ENCODE results near the gene RAB11B.

DNA sequence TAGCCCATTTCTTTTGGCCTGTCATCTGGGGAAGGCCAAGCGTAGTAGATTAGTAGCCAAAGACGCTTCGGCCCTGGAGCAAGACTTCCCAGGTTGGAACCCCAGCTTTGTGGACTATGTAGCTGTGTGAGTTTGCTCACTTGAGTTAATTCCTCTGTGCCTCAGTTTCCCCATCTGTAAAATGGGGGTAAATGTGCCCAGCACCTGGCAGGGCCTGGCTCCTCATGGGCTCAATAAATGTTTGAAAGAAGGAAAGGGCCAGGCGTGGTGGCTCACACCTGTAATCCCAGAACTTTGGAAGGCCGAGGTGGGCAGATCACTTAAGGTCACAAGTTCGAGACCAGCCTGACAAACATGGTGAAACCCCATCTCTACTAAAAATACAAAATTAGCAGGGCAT lies 39.7 kb downstream of the RAB11B start:
- TF ChIP-seq, protein P1, sequence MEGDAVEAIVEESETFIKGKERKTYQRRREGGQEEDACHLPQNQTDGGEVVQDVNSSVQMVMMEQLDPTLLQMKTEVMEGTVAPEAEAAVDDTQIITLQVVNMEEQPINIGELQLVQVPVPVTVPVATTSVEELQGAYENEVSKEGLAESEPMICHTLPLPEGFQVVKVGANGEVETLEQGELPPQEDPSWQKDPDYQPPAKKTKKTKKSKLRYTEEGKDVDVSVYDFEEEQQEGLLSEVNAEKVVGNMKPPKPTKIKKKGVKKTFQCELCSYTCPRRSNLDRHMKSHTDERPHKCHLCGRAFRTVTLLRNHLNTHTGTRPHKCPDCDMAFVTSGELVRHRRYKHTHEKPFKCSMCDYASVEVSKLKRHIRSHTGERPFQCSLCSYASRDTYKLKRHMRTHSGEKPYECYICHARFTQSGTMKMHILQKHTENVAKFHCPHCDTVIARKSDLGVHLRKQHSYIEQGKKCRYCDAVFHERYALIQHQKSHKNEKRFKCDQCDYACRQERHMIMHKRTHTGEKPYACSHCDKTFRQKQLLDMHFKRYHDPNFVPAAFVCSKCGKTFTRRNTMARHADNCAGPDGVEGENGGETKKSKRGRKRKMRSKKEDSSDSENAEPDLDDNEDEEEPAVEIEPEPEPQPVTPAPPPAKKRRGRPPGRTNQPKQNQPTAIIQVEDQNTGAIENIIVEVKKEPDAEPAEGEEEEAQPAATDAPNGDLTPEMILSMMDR (IDR thresholded peaks at IDR 0.05 in 2 of 3, conservative IDR thresholded peaks at IDR 0.05 in 1 of 3; ENCODE audit: insufficient read depth in 2 of 3, low read depth in 1 of 3, low read length in 3 of 3) = no peak
- TF ChIP-seq PHF8 (IDR thresholded peaks at IDR 0.05; ENCODE audit: borderline replicate concordance, low read length) (no peak), STAG1 (CRISPR knock-in tag; IDR thresholded peaks at IDR 0.05; ENCODE audit: borderline replicate concordance) (no peak), EP300 (IDR thresholded peaks at IDR 0.05; ENCODE audit: low read length) (no peak), CEBPB (tag; IDR thresholded peaks at IDR 0.05) (no peak), KLF10 (CRISPR knock-in tag; IDR thresholded peaks at IDR 0.05) (no peak), ZNF561 (CRISPR knock-in tag; conservative IDR thresholded peaks at IDR 0.05) (no peak)

Data from K562 (cell line).